OCI-M2 (cell line): ENCODE results near the gene DCXR.
A peak's percentile ranks its signal among the peaks of the same experiment; 100 is the strongest.

ENCODE experiments used
- DNase-seq: peaks from one replicate; lab custom pipeline; 2025; ENCODE audit not compliant: unreplicated experiment; lab: John Stamatoyannopoulos, UW

The DCXR gene

GRCh38 chr17:82037092-82037888 lies at the start of gene DCXR:
DCXR (minus strand) TSS chr17:82037697; CDS start chr17:82037682, 15 bp downstream.
- peak; percentile 72 for DNase-seq

DNA sequence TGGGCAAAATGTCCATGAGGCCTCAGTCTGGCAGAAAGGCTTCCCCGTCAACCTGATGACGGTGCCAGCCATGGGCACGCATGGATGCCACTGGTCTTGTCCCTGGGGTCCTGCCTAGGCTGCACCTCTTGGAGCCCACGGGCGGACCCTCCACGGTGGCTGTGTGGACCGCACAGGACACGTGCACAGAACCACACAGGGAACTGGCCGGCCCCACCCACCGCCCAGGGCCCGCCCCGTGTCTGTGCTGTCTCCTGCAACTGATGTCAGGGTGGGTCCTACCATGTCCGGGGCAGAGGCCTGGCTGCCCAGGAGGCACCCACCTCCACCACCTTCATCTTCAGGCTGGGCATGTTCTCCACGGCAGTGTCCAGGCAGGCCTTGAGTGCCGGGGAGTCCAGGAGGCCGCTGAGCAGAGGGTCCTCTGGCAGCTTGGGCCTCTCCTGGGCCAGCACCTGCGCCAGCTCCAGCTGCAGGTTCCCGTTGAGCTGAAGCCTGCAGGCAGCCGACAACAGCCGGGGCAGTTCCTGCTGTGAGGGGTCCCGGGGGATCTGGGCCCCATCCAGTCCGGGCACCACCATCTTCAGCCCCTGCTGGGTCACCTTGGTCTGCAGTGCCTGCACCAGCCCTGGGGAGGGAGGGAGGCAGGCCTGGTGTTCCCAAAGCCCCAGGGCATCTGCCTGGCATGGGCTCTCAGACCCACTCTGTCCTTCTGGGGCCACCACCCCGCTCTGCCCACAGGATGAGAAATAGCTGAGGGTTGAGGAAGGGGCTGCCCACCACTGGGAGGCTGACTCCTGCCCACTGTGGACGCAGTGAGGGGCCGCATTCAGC lies 48.7 kb upstream of the DCXR start:
- no peak for DNase-seq

GRCh38 chr17:82085031-82085861 lies 47.7 kb upstream of the DCXR start:
- no peak for DNase-seq

DNA sequence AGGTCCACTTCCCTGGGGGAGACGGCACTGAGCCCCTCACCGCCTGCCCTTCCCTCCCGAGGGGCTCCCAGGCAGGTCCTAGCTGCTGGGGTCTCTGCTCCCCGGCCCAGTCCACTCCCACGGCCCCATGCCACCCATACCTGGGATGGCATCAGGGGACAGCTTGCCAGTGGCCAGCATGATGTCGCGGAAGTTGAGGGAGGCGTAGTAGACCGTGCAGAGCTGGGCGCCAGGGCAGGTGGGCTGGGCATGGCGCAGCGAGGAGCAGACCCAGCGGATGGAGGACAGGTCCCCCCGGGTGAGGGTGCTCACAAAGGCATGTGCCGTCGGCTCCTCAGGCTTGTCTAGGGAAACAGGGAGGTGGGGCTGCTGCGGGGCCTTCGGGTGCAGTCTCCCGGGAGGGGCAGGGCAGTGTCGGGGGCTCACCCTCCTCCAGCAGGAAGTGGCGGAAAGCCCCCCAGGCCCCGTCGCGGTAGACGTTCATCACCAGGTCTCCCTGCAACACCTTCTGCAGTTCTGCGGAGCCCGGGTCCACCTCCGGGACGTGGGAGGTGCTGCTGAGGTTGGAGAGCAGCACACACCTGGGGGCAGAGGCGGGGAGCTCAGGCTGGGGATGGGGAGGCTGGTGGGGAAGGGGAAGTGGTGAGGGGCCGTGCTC lies 47.0 kb upstream of the DCXR start:
- DNase-seq, result no peak

GRCh38 chr17:82083533-82084359 lies 46.2 kb upstream of the DCXR start:
- no peak for DNase-seq

DNA sequence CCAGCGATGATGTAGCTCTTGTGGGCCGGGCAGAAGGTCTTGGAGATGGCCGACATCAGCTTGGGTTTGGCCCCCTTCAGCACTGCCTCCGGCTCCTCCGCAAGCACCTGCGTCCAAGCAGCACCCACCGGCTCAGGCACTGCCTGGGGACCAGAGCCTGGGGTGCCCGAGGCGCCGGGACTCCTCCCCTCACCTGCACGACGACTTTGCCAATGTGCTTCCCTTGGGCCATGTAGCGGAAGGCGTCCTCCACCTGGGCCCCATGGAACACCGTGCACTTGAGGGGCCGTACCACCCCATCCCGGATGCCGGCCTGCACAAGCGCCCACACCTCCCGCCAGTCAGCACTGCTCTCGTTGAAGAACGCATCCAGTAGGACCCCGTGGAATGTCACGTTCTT lies 45.5 kb upstream of the DCXR start:
- DNase-seq, result no peak

DNA sequence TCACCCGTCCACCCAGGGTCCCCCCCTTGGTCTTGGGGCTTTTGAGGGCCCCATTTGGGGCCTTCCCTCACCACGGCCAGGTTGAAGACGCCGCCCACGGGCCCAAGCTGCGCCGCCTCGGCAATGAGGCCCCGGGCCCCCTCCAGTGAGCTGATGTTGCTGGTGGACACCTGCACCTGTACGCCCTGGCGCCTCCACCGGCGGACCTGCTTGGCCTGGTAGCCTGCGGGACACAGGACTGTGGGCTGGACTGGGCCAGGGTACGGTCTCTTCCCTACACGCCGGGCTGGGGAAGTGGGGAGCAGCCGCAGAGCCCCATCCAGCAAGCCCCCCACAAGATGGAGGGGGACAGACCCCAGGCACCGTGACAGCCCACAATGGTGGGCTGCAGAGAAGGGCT lies 45.0 kb upstream of the DCXR start:
- no peak for DNase-seq

DNA sequence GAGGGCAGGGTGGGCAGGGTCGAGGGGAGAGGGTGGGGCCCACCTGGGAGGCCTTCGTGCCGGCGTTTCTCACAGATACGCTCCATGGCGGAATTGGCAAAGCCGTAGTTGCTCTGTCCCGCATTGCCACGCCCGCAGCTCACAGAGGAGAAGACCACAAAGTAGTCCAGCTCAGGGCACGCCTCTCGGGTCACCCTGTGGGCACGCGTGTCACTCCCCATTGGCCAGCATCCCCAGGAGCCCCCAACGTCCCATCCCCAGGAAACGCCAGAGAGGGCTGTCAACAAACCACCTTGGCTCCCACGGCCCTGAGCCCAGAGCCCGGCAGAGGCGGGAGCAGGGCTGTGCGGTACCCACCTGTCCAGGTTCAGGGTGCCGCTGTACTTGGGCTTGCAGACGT lies 44.5 kb upstream of the DCXR start:
- DNase-seq, result no peak

DNA sequence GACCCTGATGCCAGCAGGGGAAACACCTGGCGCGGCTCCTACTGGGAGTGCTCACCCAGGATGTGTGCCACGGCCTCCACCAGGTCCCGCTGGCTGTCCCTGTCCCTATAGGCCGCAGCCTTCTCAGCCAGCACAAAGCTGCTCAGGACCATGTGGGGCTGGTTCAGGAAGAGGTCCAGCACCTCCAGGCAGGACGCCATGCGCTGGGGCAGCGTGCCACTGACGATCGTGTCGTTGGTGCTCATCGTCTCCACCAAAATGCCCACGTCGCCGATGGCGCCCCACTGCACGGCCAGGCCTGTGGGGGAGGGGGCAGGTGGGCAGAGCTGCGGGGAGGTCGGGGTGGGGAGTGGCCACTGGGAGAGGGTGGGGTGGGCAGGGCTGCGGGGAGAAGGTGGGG lies 44.0 kb upstream of the DCXR start:
- no peak for DNase-seq

DNA sequence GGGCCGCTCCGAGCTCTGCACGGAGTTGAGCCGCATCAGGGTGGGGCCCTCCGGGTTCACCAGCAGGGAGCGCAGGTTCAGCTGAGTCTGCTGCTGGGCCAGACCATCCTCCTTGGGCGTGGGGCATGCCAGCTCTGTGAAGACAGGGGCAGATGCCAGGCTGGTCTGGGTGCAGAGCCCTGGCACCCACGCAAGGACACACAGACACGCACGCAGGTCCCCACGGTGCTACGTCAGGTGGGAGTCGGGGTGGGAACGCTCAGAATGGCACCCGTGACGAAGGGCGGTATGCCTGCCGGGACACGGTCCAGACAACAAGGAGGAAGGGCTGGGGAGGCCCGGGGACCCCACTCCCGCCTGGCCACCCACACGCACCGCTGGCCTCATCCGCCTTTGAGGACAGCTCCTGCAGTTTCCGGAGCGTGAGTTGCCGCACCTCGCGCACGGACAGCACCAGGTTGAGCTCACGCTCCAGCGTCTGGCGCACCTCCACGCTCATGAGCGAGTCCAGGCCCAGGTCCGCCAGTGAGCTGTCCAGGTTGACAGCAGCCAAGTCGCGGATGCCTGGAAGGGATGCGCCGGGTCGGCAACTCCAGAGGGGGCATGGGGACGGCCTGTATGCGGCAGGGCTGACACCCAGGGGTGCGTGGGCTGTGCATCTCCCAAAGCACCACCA lies 43.4 kb upstream of the DCXR start:
- no peak for DNase-seq

GRCh38 chr17:82080048-82080788 lies 42.7 kb upstream of the DCXR start:
- no peak for DNase-seq

DNA sequence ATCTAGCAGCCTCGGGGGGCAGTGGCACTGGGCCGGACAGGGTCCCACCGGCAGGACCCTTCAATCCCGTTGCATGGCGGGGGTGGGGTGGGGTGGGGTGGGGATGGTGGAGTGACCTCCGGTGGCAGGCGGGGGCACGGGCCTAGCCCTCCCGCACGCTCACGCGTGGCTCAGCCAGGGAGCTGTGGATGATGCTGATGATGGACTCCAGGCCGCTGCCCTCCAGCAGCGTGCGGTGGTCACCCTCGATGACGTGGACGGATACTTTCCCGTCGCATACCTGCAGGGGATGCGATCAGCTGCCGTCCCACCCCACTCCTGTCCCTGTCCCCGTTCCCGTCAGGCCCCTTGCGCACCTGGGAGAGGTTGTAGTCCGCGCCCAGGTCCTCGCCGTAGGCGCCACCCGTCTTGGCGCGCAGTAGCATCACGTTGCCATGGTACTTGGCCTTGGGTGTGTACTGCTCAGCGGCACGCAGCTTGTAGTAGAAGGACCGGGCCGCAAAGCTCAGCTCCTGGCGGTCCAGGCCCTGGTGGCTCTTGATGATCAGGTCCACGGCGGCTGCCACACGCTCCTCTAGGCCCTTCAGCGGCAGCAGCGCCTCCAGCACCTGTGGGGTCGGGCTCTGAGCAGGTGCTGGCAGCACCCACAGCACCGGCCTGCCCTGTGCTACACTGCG lies 41.6 kb upstream of the DCXR start:
- DNase-seq, result no peak

GRCh38 chr17:82078433-82078832 lies 40.9 kb upstream of the DCXR start:
- DNase-seq, result no peak

GRCh38 chr17:82077617-82078358 lies 40.3 kb upstream of the DCXR start:
- DNase-seq, result no peak

DNA sequence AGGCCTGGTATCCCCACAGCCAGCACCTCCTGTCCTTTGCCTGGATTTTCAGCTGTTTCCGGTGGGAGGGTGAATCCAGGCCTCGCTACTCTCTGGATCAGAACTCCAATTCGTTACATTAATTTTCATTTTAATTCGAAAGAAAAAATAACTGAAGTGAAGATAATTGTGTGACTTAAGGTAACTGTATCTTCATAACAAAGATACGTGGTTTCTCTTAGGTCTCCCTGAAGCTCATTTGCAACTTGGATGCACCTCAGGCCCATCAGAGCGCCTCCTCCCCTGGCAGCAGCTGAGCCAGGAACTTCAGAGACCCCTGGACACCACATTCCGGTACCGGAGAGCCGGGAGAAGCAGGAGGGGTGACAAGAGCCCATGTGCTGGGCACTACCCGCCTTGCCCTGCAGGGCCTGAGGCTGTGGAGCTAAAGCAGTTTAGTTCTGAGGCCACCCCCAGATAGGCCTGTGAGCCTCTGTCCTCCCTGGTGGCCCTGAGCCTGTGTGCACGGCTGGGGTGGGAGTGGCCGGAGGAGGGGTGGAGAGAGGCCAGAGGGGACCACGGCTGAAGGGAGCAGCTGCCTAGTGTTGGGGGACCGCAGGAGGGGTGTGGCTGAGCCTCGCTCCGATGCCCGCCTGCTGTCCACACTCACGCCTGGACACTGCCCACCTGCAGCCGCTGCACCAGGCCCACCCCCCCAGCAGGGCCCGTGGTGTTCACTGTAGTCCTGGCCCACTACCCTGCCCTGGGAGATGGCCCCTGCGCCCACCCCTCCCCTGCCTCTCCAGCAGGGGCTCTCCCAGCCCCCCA lies 39.5 kb upstream of the DCXR start:
- no peak for DNase-seq

- no peak for DNase-seq
Observed at GRCh38 chr17:82076018-82076784, 38.7 kb upstream of the DCXR start.
